ENCODE results near the gene NCAN. TPM values are rescaled to one million over a fixed set of nuclear protein-coding genes. Genes with fewer than 3 reads are reported as not detected.
A peak's percentile ranks its signal among the peaks of the same experiment; 100 is the strongest.

Gene NCAN
- total RNA-seq, 1 donor from 2014 or later: not detected

DNA sequence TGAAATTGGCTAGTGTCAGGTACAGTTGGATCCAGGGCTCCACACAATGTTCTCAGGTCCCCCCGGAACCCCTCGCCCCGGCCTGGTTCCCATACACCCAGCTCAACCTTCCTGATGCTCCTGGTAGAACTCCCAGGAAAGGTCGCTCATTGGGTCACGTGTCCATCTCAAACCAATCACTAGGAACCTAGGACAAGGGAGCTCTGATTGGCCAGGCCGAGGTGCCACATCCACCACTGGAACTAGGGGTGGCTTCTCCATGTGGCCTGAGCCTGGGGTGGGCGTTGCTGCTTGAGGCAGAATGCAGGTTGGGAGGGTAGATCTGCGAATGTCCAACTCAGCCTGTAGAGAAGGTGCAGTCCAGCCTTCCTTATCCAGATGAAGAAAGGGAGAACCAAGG, 34.8 kb upstream of the NCAN start:
- no peak for DNase-seq
- CTCF ChIA-PET: interaction anchor here (1.0 to 1.5 kb wide), 3 partner anchors 29 to 36 kb away, joined by 3 to 5 read pairs (median 4); no protein-coding TSS in a partner anchor
- intact Hi-C loops (cut with micrococcal nuclease): no loop called here
- ATAC-seq (ENCODE audit: low read depth): no peak
- Mint-ChIP-seq H3K9me3 (no peaks in the 10 kb centered on the region), H3K4me1 (peaks cover 5% of the 10 kb centered on the region), H3K27ac (no peak overlapping the region), H3K4me3 (no peak overlapping the region), H3K36me3 (ENCODE audit: low read depth) (peaks cover 42% of the 10 kb centered on the region), H3K27me3 (no peaks in the 10 kb centered on the region)
- TF ChIP-seq, protein P1, sequence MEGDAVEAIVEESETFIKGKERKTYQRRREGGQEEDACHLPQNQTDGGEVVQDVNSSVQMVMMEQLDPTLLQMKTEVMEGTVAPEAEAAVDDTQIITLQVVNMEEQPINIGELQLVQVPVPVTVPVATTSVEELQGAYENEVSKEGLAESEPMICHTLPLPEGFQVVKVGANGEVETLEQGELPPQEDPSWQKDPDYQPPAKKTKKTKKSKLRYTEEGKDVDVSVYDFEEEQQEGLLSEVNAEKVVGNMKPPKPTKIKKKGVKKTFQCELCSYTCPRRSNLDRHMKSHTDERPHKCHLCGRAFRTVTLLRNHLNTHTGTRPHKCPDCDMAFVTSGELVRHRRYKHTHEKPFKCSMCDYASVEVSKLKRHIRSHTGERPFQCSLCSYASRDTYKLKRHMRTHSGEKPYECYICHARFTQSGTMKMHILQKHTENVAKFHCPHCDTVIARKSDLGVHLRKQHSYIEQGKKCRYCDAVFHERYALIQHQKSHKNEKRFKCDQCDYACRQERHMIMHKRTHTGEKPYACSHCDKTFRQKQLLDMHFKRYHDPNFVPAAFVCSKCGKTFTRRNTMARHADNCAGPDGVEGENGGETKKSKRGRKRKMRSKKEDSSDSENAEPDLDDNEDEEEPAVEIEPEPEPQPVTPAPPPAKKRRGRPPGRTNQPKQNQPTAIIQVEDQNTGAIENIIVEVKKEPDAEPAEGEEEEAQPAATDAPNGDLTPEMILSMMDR (IDR thresholded peaks at IDR 0.05): no peak
- POLR2A ChIA-PET: interaction anchor here (0.7 kb wide), 1 partner anchor 383 kb away, joined by 3 read pairs; no protein-coding TSS in a partner anchor

DNA sequence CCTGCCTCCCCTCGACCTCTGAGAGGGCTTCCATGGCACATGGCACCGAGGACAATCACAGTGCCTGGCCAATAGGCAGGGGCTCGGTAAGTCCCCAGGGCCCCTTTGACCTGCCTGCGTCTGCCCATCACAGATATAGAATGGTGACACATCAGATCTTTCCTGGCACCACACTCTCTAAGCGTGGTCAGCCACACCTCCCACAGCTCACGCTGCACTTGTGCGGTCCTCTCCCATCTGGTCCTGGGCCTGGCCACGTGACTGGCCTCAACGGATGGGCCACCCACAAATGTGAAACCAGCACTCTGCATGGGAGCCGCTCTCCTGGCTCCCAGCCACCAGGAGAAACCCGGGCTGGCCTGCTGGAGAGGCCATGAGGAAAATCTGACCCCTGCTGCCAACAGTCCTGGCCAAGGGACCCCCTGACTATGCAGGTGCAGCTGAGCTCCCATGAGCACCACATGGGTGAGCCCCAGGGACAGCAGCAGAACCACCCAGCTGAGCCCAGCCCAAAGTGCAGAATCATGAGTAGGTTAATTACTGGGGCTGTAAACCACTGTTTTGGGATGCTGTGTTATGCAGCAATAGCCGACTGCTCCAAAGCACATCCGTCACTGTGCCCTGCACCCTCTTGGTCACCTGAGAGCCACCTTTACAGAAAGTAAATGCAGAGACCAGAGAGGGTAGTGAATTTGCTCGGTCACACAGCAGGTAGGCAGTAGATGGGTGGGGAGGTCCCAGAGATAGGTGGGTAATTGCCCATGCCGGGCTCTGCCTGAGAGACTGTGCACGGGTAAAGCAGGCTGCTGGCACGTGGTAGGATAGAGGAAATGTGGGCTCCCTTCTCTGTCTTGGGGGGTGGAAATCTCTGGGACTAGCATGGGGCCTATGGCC, 32.0 kb upstream of the NCAN start:
- intact Hi-C loops (cut with micrococcal nuclease): no loop called here
- ATAC-seq (ENCODE audit: low read depth) (no peak), DNase-seq (no peak)
- no peak overlapping the region for H3K27ac Mint-ChIP-seq
- peaks cover 6% of the 10 kb centered on the region for H3K4me1 Mint-ChIP-seq
- H3K27me3 Mint-ChIP-seq: no peaks in the 10 kb centered on the region
- TF ChIP-seq, protein P1 (IDR thresholded peaks at IDR 0.05): no peak
- POLR2A ChIA-PET: no interaction called here
- CTCF ChIA-PET: no interaction called here
- H3K4me3 Mint-ChIP-seq: no peak overlapping the region
- peaks cover 54% of the 10 kb centered on the region for H3K36me3 Mint-ChIP-seq (ENCODE audit: low read depth)
- no peaks in the 10 kb centered on the region for H3K9me3 Mint-ChIP-seq

DNA sequence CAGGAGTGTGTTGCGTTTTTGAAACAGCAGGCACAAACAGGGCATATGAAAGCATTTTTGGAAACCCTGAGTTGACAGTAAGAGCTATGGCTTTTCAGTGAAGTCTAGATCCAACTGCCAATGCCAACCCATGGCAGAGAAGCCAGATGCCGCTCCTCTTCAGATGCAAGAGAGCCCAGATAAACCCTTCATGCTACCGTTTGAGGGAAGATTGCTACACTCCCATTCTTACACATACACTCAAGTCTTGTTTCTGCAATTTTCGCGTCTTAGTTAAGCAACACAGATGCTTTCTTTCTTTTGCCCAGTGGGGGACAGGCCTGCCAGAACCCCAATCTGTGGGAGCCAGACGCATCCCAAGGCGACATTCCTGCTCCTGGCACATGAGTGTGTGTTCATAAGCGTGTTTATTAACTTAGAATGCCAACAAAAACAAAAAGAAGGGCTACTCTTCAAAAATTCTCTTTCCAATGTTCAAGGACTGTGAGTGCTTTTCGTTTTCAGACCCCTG, 30.2 kb upstream of the NCAN start:
- POLR2A ChIA-PET: no interaction called here
- Mint-ChIP-seq H3K27me3 (no peaks in the 10 kb centered on the region), H3K36me3 (ENCODE audit: low read depth) (peaks cover 57% of the 10 kb centered on the region), H3K27ac (no peak overlapping the region), H3K4me3 (no peak overlapping the region), H3K4me1 (peaks cover 10% of the 10 kb centered on the region), H3K9me3 (peaks cover under 1% of the 10 kb centered on the region)
- intact Hi-C loops (cut with micrococcal nuclease): no loop called here
- ATAC-seq (ENCODE audit: low read depth) (no peak), DNase-seq (no peak)
- TF ChIP-seq, protein P1 (IDR thresholded peaks at IDR 0.05): no peak
- CTCF ChIA-PET: no interaction called here

DNA sequence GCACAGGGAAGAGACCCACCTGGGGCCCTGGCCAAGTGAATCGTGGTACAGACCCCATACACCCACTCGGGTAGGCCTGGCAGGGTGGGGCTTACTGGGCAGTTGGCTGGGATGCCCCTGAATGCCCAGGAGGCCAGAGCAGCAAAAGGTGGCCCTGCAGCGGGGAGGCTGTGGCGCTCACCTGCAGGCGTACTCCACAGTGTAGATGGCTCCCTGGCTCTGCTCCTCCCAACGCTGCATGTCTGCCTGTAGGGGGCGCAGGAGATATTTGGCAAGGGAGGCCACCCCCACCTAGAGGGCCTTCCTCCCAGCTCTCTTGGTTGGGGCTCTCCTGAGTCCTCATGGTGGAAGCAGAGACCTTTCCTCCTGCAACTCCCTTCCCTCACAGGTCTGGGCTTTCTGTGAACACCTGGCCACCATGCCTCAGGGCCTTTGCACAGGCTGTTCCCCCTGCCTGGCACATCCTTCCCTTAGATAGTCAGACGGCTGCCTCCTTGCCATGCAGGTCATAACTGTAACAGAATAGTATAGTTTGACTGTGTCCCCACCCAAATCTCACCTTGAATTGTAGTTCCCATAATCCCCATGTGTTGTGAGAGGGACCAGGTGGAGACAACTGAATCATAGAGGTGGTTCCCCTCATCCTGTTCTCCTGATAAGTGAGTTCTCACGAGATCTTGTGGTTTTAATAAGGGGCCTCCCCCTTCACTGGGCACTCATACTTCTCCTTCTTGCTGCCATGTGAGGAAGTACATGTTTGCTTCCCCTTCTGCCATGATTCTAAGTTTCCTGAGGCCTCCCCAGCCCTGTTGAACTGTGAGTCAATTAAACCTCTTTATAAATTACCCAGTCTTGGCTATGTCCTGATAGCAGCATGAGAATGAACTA, 25.7 kb upstream of the NCAN start:
- H3K27me3 Mint-ChIP-seq: no peaks in the 10 kb centered on the region
- no peak overlapping the region for H3K4me3 Mint-ChIP-seq
- TF ChIP-seq, protein P1 (IDR thresholded peaks at IDR 0.05): no peak
- H3K9me3 Mint-ChIP-seq: peaks cover 3% of the 10 kb centered on the region
- DNase-seq (no peak), ATAC-seq (ENCODE audit: low read depth) (peak; percentile 54)
- peaks cover 43% of the 10 kb centered on the region for H3K36me3 Mint-ChIP-seq (ENCODE audit: low read depth)
- CTCF ChIA-PET: no interaction called here
- intact Hi-C loops (cut with micrococcal nuclease): no loop called here
- POLR2A ChIA-PET: no interaction called here
- peak overlapping the region; percentile 26 for H3K27ac Mint-ChIP-seq
- H3K4me1 Mint-ChIP-seq: peaks cover 35% of the 10 kb centered on the region
